HCT116 (cell line): Measurements from ENCODE around the gene NR2F1-AS1.

Experiments
- CEBPB ChIP-seq: IDR thresholded peaks from 2 replicates; pipeline ENCODE4 v1.6.1; 2012; ENCODE audit warnings: low read depth
- EZH2 ChIP-seq: fragments of 200-600 bp; sonication (generic); IDR thresholded peaks from 2 replicates; pipeline ENCODE4 v1.6.1; 2017; ENCODE audit warnings: antibody characterized with exemption, mixed run types
- EZH2phosphoT487 ChIP-seq: fragments of 200-600 bp; IDR thresholded peaks from 2 replicates; pipeline ENCODE4 v1.6.1; 2018; ENCODE audit warnings: antibody characterized with exemption, borderline replicate concordance
- FOSL1 ChIP-seq: IDR thresholded peaks from 2 replicates; pipeline ENCODE4 v1.6.1; 2012; ENCODE audit warnings: low read depth
- JUND ChIP-seq: IDR thresholded peaks from 2 replicates; pipeline ENCODE4 v1.6.1; 2012
- POLR2A ChIP-seq: IDR thresholded peaks from 2 replicates; pipeline ENCODE4 v1.7.0; 2011; ENCODE audit warnings: borderline replicate concordance; ENCODE audit not compliant: insufficient read depth, insufficient read length; ENCODE audit errors: extremely low read depth
- POLR2AphosphoS5 ChIP-seq: IDR thresholded peaks from 2 replicates; pipeline ENCODE4 v1.6.1; 2011; ENCODE audit warnings: mild to moderate bottlenecking, low read depth, low read length, moderate library complexity
- RAD21 ChIP-seq: IDR thresholded peaks from 2 replicates; pipeline ENCODE4 v1.6.1; 2012; ENCODE audit warnings: low read depth, mild to moderate bottlenecking
- YY1 ChIP-seq: IDR thresholded peaks from 2 replicates; pipeline ENCODE4 v1.6.1; 2011; ENCODE audit warnings: low read length, low read depth, moderate library complexity, mild to moderate bottlenecking; ENCODE audit not compliant: insufficient replicate concordance; ENCODE audit errors: extremely low read depth
- ZFX ChIP-seq: fragments of 450-650 bp; IDR thresholded peaks from 2 replicates; pipeline ENCODE4 v1.6.1; 2017
- TF ChIP-seq, protein P1 (sequence below), 3 experiments: fragments of 200-600 bp in 1 of 3; sonication (generic) in 1 of 3; IDR thresholded peaks in 2 of 3; conservative IDR thresholded peaks in 1 of 3; 2 replicates each; pipeline ENCODE4 v1.5.1; 2012 to 2017; ENCODE audit warnings: low read depth in 2 of 3, low read length in 2 of 3, antibody characterized with exemption in 1 of 3, borderline replicate concordance in 1 of 3, control low read depth in 1 of 3, mild to moderate bottlenecking in 1 of 3, mixed read lengths in 1 of 3, mixed run types in 1 of 3, moderate library complexity in 1 of 3; ENCODE audit not compliant: insufficient read depth in 1 of 3
- TF ChIP-seq, protein P2 (sequence below): IDR thresholded peaks from 2 replicates; pipeline ENCODE4 v1.6.1; 2012
- TF ChIP-seq, protein P3 (sequence below): IDR thresholded peaks from 2 replicates; pipeline ENCODE4 v1.6.1; 2012; ENCODE audit warnings: low read depth
- TF ChIP-seq, protein P4 (sequence below): IDR thresholded peaks from 2 replicates; pipeline ENCODE4 v1.6.1; 2011; ENCODE audit warnings: mild to moderate bottlenecking, low read length, moderate library complexity; ENCODE audit not compliant: insufficient replicate concordance; ENCODE audit errors: extremely low read depth

DNA sequence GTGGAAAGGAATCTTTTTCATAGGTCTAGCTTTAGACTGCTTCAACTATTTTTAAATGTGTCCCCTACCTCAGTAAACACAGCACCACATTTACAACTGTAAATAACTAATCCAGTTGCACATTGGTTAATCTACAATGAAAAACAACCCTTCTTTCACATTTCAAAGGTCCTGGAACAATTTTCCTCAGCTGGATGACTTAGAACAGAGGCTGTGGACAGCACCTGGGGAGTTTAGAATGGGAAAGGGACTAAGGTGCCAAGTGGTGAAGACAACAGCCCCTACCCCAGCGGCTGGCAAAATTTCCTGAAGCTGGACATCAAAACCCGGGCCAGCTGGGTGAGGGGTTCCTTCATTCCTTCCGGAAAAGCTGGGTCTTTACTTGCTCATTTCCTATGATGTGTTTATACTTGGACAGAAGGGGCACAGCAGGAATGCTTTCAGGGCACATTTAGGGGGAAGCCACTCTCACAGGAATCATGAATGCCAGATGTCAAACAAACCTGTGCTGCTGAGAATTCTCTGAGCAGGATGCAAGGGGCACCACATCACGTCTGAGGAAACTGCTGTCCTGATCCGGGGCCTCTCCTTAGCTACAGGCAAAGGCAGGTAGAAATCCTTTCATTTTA lies 158.3 kb downstream of the NR2F1-AS1 start:
- TF ChIP-seq POLR2A (no peak), POLR2AphosphoS5 (no peak), EZH2 (no peak), RAD21 (no peak), YY1 (no peak), FOSL1 (no peak), CEBPB (no peak), EZH2phosphoT487 (no peak), ZFX (no peak), JUND (no peak)
- TF ChIP-seq, protein P1, sequence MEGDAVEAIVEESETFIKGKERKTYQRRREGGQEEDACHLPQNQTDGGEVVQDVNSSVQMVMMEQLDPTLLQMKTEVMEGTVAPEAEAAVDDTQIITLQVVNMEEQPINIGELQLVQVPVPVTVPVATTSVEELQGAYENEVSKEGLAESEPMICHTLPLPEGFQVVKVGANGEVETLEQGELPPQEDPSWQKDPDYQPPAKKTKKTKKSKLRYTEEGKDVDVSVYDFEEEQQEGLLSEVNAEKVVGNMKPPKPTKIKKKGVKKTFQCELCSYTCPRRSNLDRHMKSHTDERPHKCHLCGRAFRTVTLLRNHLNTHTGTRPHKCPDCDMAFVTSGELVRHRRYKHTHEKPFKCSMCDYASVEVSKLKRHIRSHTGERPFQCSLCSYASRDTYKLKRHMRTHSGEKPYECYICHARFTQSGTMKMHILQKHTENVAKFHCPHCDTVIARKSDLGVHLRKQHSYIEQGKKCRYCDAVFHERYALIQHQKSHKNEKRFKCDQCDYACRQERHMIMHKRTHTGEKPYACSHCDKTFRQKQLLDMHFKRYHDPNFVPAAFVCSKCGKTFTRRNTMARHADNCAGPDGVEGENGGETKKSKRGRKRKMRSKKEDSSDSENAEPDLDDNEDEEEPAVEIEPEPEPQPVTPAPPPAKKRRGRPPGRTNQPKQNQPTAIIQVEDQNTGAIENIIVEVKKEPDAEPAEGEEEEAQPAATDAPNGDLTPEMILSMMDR (IDR thresholded peaks at IDR 0.05 in 2 of 3, conservative IDR thresholded peaks at IDR 0.05 in 1 of 3; ENCODE audit: borderline replicate concordance in 1 of 3, insufficient read depth in 1 of 3, low read depth in 2 of 3, low read length in 2 of 3): no peak
- TF ChIP-seq, protein P2, sequence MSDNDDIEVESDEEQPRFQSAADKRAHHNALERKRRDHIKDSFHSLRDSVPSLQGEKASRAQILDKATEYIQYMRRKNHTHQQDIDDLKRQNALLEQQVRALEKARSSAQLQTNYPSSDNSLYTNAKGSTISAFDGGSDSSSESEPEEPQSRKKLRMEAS: no peak
- TF ChIP-seq, protein P3, sequence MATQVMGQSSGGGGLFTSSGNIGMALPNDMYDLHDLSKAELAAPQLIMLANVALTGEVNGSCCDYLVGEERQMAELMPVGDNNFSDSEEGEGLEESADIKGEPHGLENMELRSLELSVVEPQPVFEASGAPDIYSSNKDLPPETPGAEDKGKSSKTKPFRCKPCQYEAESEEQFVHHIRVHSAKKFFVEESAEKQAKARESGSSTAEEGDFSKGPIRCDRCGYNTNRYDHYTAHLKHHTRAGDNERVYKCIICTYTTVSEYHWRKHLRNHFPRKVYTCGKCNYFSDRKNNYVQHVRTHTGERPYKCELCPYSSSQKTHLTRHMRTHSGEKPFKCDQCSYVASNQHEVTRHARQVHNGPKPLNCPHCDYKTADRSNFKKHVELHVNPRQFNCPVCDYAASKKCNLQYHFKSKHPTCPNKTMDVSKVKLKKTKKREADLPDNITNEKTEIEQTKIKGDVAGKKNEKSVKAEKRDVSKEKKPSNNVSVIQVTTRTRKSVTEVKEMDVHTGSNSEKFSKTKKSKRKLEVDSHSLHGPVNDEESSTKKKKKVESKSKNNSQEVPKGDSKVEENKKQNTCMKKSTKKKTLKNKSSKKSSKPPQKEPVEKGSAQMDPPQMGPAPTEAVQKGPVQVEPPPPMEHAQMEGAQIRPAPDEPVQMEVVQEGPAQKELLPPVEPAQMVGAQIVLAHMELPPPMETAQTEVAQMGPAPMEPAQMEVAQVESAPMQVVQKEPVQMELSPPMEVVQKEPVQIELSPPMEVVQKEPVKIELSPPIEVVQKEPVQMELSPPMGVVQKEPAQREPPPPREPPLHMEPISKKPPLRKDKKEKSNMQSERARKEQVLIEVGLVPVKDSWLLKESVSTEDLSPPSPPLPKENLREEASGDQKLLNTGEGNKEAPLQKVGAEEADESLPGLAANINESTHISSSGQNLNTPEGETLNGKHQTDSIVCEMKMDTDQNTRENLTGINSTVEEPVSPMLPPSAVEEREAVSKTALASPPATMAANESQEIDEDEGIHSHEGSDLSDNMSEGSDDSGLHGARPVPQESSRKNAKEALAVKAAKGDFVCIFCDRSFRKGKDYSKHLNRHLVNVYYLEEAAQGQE: no peak
- TF ChIP-seq, protein P4, sequence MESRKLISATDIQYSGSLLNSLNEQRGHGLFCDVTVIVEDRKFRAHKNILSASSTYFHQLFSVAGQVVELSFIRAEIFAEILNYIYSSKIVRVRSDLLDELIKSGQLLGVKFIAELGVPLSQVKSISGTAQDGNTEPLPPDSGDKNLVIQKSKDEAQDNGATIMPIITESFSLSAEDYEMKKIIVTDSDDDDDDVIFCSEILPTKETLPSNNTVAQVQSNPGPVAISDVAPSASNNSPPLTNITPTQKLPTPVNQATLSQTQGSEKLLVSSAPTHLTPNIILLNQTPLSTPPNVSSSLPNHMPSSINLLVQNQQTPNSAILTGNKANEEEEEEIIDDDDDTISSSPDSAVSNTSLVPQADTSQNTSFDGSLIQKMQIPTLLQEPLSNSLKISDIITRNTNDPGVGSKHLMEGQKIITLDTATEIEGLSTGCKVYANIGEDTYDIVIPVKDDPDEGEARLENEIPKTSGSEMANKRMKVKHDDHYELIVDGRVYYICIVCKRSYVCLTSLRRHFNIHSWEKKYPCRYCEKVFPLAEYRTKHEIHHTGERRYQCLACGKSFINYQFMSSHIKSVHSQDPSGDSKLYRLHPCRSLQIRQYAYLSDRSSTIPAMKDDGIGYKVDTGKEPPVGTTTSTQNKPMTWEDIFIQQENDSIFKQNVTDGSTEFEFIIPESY: no peak
